Stimulated activated CD8-positive, alpha-beta memory T cell treated with anti-CD3 and anti-CD28 coated beads, Interleukin-2, amount 100 ng/mL, for 1 hour (primary cell): ENCODE results near the gene KIAA1671.

Experiments used
- DNase-seq, 2 donors: peaks; one replicate each; pipeline ENCODE4 v3.0.0-alpha.2; 2020; ENCODE audit warnings: low read depth in 2 of 2

Gene KIAA1671

GRCh38 chr22:25114369-25115362, 162.2 kb downstream of the KIAA1671 start:
- DNase-seq = no peak

- no peak for DNase-seq
These were observed 167.1 kb downstream of the KIAA1671 start for GRCh38 chr22:25119609-25120008.

GRCh38 chr22:25120093-25120561, 167.6 kb downstream of the KIAA1671 start:
- DNase-seq = no peak

- no peak for DNase-seq
These were observed 168.3 kb downstream of the KIAA1671 start for GRCh38 chr22:25120761-25121212.

- DNase-seq = no peak
These were observed 169.7 kb downstream of the KIAA1671 start for GRCh38 chr22:25122136-25122764.

GRCh38 chr22:25123677-25124076, 171.2 kb downstream of the KIAA1671 start:
- no peak for DNase-seq

GRCh38 chr22:25125693-25126357, 173.3 kb downstream of the KIAA1671 start:
- DNase-seq = no peak

- no peak for DNase-seq
These were observed 174.0 kb downstream of the KIAA1671 start for GRCh38 chr22:25126510-25126909.

- no peak for DNase-seq
These were observed 174.8 kb downstream of the KIAA1671 start for GRCh38 chr22:25127318-25127717.

GRCh38 chr22:25130462-25130861, 177.9 kb downstream of the KIAA1671 start:
- DNase-seq = no peak

- no peak for DNase-seq
These were observed 178.8 kb downstream of the KIAA1671 start for GRCh38 chr22:25131198-25131887.

GRCh38 chr22:25134028-25134427, 181.5 kb downstream of the KIAA1671 start:
- DNase-seq = no peak

- no peak for DNase-seq
These were observed 181.9 kb downstream of the KIAA1671 start for GRCh38 chr22:25134451-25134850.

GRCh38 chr22:25136953-25137576, 184.5 kb downstream of the KIAA1671 start:
- no peak for DNase-seq

GRCh38 chr22:25137577-25138525, 185.3 kb downstream of the KIAA1671 start:
- no peak for DNase-seq

GRCh38 chr22:25139062-25139461, 186.5 kb downstream of the KIAA1671 start:
- no peak for DNase-seq

- DNase-seq = no peak
These were observed 189.6 kb downstream of the KIAA1671 start for GRCh38 chr22:25142102-25142501.

GRCh38 chr22:25143156-25144076, 190.9 kb downstream of the KIAA1671 start:
- DNase-seq = no peak

GRCh38 chr22:25144522-25144921, 192.0 kb downstream of the KIAA1671 start:
- DNase-seq = no peak
